Naive thymus-derived CD8-positive, alpha-beta T cell (primary cell): ENCODE data around the gene LRFN5. TPM values are rescaled to one million over a fixed set of nuclear protein-coding genes. Genes with fewer than 3 reads are reported as not detected.
A peak's percentile ranks its signal among the peaks of the same experiment; 100 is the strongest.

Experiments used
- ATAC-seq, 2 donors: fragments of 150-1000 bp; cut with Tn5 transposase in 1 of 2; sonication (Bioruptor Pico), chemical (Tn5 transposase) in 1 of 2; 1 replicate in 1 of 2; 2 replicates in 1 of 2; pipeline ENCODE4 v1.10.0; 2021; ENCODE audit warnings: mild to moderate bottlenecking in 2 of 2, moderate library complexity in 2 of 2
- POLR2A ChIA-PET: fragments of 350-600 bp; sonication (Branson Sonifier 250); formaldehyde crosslinking; loops from one replicate; lab custom pipeline; 2021; ENCODE audit warnings: antibody characterized with exemption; lab: Charles Lee
- DNase-seq, 10 donors: peaks; one replicate each; pipeline versions ENCODE4 v3.0.0 to v3.0.0-alpha.2; 2020 to 2022
- H3K27ac Mint-ChIP-seq, 10 donors: one replicate each; pipeline ENCODE4 v1.8.0; 2020 to 2022; ENCODE audit warnings: mild to moderate bottlenecking in 10 of 10, mixed read lengths in 10 of 10, moderate library complexity in 4 of 10, inconsistent platforms in 1 of 10
- H3K27me3 Mint-ChIP-seq, 5 donors: one replicate each; pipeline ENCODE4 v1.8.0; 2021 to 2022; ENCODE audit warnings: mixed read lengths in 5 of 5
- H3K36me3 Mint-ChIP-seq, 3 donors: one replicate each; pipeline ENCODE4 v1.8.0; 2020 to 2022; ENCODE audit warnings: mixed read lengths in 3 of 3, mild to moderate bottlenecking in 2 of 3, inconsistent platforms in 1 of 3
- H3K4me1 Mint-ChIP-seq, 4 donors: one replicate each; pipeline ENCODE4 v1.8.0; 2021 to 2022; ENCODE audit warnings: mixed read lengths in 4 of 4
- H3K4me3 Mint-ChIP-seq, 10 donors: one replicate each; pipeline ENCODE4 v1.8.0; 2020 to 2022; ENCODE audit warnings: mild to moderate bottlenecking in 10 of 10, mixed read lengths in 10 of 10, moderate library complexity in 6 of 10, inconsistent platforms in 1 of 10
- H3K9me3 Mint-ChIP-seq, 9 donors: one replicate each; pipeline ENCODE4 v1.8.0; 2020 to 2022; ENCODE audit warnings: mixed read lengths in 9 of 9, mild to moderate bottlenecking in 3 of 9, inconsistent platforms in 1 of 9, moderate library complexity in 1 of 9
- polyA plus RNA-seq, 3 donors: library from polyadenylated mRNA; unstranded; fragments of 300-500 nt; fragmentation: Illumina TruSeq; gene quantifications; one replicate each; pipeline ENCODE4 v1.2.3, GENCODE V29; 2021
- total RNA-seq, 8 experiments: library from RNA in 2 of 8; stranded (reverse) in 2 of 8; gene quantifications; one replicate each; pipeline ENCODE4 v1.2.3 and lab custom pipeline; 2021 to 2026

LRFN5 gene
- total and polyA plus RNA-seq, 5 experiments from 2014 or later = not detected

- ATAC-seq (no peak), DNase-seq (no peak)
- POLR2A ChIA-PET = no interaction called here
- Mint-ChIP-seq H3K27ac (peak overlapping the region in 1 of 10 donors; percentile 18), H3K4me1 (peaks cover 16 to 58% (median 44%) of the 10 kb centered on the region in 4 donors), H3K27me3 (peaks cover 48 to 86% (median 67%) of the 10 kb centered on the region in 5 donors), H3K36me3 (no peaks in the 10 kb centered on the region), H3K4me3 (peak overlapping the region; percentile 70 to 83 (median 74)), H3K9me3 (peaks cover 0 to 10% (median 0%) of the 10 kb centered on the region in 9 donors)
Observed at GRCh38 chr14:41607304-41607775, 664 bp downstream of the LRFN5 start.

- Mint-ChIP-seq H3K4me1 (peaks cover 16 to 58% (median 44%) of the 10 kb centered on the region in 4 donors), H3K4me3 (peak overlapping the region; percentile 54 to 83 (median 74)), H3K27ac (no peak overlapping the region), H3K27me3 (peaks cover 48 to 86% (median 64%) of the 10 kb centered on the region in 5 donors), H3K36me3 (no peaks in the 10 kb centered on the region), H3K9me3 (peaks cover 0 to 10% (median 0%) of the 10 kb centered on the region in 9 donors)
- DNase-seq (no peak), ATAC-seq (no peak)
- POLR2A ChIA-PET = no interaction called here
Observed at GRCh38 chr14:41607966-41608663, 1.4 kb downstream of the LRFN5 start.

- no peak for ATAC-seq
- Mint-ChIP-seq H3K4me3 (peak overlapping the region in 6 of 10 donors; percentile 70 to 83 (median 76)), H3K27me3 (peaks cover 46 to 87% (median 64%) of the 10 kb centered on the region in 5 donors), H3K36me3 (no peaks in the 10 kb centered on the region), H3K9me3 (peaks cover 0 to 10% (median 0%) of the 10 kb centered on the region in 9 donors), H3K4me1 (peaks cover 16 to 58% (median 44%) of the 10 kb centered on the region in 4 donors), H3K27ac (no peak overlapping the region)
- no peak for DNase-seq
- POLR2A ChIA-PET = no interaction called here
Observed at GRCh38 chr14:41608681-41609390, 2.2 kb downstream of the LRFN5 start.

DNA sequence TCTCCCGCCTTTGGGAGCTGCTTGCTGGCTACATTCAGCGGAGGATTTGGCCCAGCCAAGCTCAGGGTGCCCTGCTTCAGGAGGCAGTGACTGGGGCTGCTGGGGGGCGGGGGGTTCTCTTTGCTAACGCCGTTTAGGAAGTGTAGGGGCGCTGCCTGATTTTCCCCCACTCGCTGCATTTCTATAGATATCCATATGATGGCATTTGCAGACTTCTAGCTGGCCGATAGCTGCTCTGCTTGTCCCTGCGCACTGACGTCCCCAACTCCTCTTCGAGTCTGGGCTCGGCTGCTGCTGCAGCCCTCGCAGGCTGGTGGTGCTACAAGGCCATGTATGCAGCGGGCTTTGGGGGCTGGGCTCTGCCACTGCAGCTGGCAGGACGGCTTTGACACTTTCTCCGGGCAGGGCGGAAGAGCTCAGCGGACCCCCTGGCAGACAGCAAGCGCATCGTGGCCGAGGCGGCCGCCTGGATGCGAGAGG is 3.1 kb downstream of the LRFN5 start:
- Mint-ChIP-seq H3K27ac (no peak overlapping the region), H3K4me3 (peak overlapping the region in 4 of 10 donors; percentile 23 to 70 (median 36)), H3K36me3 (no peaks in the 10 kb centered on the region), H3K27me3 (peaks cover 39 to 87% (median 58%) of the 10 kb centered on the region in 5 donors), H3K9me3 (peaks cover 0 to 6% (median 0%) of the 10 kb centered on the region in 9 donors), H3K4me1 (peaks cover 15 to 50% (median 38%) of the 10 kb centered on the region in 4 donors)
- POLR2A ChIA-PET = no interaction called here
- ATAC-seq (peak in 1 of 2 donors; percentile 22), DNase-seq (no peak)

DNA sequence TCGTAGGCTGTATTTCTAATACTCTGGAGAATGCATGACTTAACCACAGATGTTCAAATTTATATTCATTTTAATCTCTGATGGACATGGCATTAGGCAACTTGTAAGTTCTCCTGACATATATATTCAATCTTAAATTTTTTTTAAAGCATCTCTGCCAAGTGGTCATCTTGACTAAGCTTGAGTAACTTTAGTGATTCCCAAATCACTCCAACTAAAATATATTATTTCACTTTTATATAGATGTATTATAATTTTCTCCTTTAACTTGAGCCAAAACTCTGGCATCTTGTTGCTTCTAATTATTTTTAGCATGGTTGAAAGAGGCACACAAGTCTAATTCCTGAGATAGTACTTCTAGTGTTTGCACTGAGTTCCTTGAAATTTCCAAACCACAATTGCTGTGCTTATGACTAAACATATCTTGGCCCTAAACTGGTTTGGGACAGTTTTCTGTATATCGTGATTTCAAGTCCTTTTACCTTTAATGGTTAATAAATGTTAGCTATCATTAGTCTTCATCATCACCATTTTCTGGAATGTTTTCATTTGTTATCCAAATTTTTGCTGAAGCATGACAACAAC is 8.4 kb downstream of the LRFN5 start:
- DNase-seq = no peak
- Mint-ChIP-seq H3K27me3 (peaks cover 14 to 37% (median 17%) of the 10 kb centered on the region in 5 donors), H3K27ac (no peak overlapping the region), H3K4me1 (peaks cover 0 to 3% (median 2%) of the 10 kb centered on the region in 4 donors), H3K9me3 (peaks cover 0 to 2% (median 0%) of the 10 kb centered on the region in 9 donors), H3K36me3 (no peaks in the 10 kb centered on the region), H3K4me3 (no peak overlapping the region)
- no peak for ATAC-seq
- POLR2A ChIA-PET = no interaction called here

- H3K4me1 Mint-ChIP-seq = no peaks in the 10 kb centered on the region
- peaks cover 0 to 4% (median 3%) of the 10 kb centered on the region in 5 donors for H3K27me3 Mint-ChIP-seq
- H3K27ac Mint-ChIP-seq = no peak overlapping the region
- POLR2A ChIA-PET = no interaction called here
- H3K36me3 Mint-ChIP-seq = no peaks in the 10 kb centered on the region
- no peak overlapping the region for H3K4me3 Mint-ChIP-seq
- ATAC-seq (no peak), DNase-seq (no peak)
- H3K9me3 Mint-ChIP-seq = peaks cover 0 to 2% (median 0%) of the 10 kb centered on the region in 9 donors
Observed at GRCh38 chr14:41623736-41624135, 17.1 kb downstream of the LRFN5 start.

DNA sequence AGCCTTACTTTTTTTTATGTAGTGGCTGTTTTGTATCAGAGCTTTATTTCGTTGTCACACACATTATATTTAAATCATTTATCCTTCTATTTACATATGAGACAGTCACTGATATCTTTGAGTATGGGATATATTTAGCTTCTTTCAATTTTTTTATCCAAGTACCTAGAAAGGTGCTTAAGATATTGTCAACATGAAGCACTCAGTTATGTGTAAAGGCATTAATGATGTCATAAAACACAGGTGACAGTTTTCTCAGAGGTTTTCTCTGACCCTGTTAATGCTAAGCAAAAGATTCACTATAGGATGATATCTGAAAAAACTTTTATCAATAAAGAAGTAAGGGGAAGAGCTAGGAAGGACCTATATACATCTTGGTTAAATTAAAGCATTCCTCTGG is 23.2 kb downstream of the LRFN5 start:
- no peak overlapping the region for H3K4me3 Mint-ChIP-seq
- ATAC-seq (no peak), DNase-seq (no peak)
- POLR2A ChIA-PET = no interaction called here
- H3K4me1 Mint-ChIP-seq = no peaks in the 10 kb centered on the region
- H3K27me3 Mint-ChIP-seq = peaks cover 2 to 17% (median 9%) of the 10 kb centered on the region in 5 donors
- peaks cover 0 to 2% (median 0%) of the 10 kb centered on the region in 9 donors for H3K9me3 Mint-ChIP-seq
- no peaks in the 10 kb centered on the region for H3K36me3 Mint-ChIP-seq
- H3K27ac Mint-ChIP-seq = no peak overlapping the region

DNA sequence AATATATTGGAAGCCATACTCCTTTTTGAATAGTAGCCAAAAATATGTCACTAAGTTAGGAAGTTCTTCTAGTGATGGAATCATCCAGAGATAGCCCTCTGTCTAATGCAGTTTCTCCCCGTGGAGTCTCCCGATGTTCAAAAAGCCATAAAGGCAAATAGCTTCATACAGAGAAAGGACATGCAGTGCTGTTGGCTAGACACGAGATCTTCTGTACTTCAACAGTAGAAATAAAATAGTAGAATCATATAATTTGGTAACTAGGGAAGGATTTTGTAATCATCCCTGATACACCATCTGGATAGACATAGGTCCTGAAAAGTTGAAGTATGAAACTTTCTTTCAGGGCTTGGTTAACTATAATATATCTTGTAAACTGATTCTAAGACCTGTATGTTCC is 27.6 kb downstream of the LRFN5 start:
- DNase-seq (no peak), ATAC-seq (no peak)
- Mint-ChIP-seq H3K27ac (no peak overlapping the region), H3K4me1 (no peaks in the 10 kb centered on the region), H3K9me3 (peaks cover 0 to 2% (median 0%) of the 10 kb centered on the region in 9 donors), H3K27me3 (peaks cover 2 to 15% (median 6%) of the 10 kb centered on the region in 5 donors), H3K36me3 (no peaks in the 10 kb centered on the region), H3K4me3 (no peak overlapping the region)
- POLR2A ChIA-PET = no interaction called here

- Mint-ChIP-seq H3K36me3 (no peaks in the 10 kb centered on the region), H3K4me3 (no peak overlapping the region), H3K27me3 (peaks cover 0 to 2% (median 0%) of the 10 kb centered on the region in 5 donors), H3K27ac (no peak overlapping the region), H3K9me3 (peaks cover 0 to 2% (median 0%) of the 10 kb centered on the region in 9 donors), H3K4me1 (no peaks in the 10 kb centered on the region)
- ATAC-seq (no peak), DNase-seq (no peak)
- POLR2A ChIA-PET = no interaction called here
Observed at GRCh38 chr14:41636492-41637392, 30.1 kb downstream of the LRFN5 start.

- ATAC-seq = no peak
- H3K36me3 Mint-ChIP-seq = no peaks in the 10 kb centered on the region
Observed at GRCh38 chr14:41641690-41642089, 35.0 kb downstream of the LRFN5 start.

DNA sequence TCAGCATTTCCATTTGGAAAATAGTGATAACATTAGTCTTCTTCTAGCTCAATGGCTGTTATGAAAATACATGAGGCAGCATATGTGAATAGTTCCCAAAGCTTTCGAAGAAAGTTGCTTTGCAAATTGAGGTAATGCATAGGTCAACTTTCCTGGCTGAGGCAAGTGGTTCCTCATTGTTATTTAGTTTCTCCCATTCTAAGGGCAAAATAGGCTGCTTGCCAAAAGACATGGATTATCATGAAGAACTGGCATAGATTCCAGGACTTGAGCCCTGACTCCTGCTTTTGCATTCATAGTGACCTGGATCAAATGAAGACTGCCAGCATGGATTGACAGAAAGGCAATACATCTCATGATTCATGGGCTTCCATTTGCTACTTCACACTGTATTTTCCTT is 35.7 kb downstream of the LRFN5 start:
- DNase-seq = no peak
- Mint-ChIP-seq H3K4me1 (no peaks in the 10 kb centered on the region), H3K4me3 (no peak overlapping the region), H3K9me3 (peaks cover 0 to 4% (median 0%) of the 10 kb centered on the region in 9 donors), H3K36me3 (no peaks in the 10 kb centered on the region), H3K27me3 (peaks cover 0 to 4% (median 0%) of the 10 kb centered on the region in 5 donors), H3K27ac (no peak overlapping the region)
- POLR2A ChIA-PET = no interaction called here
- no peak for ATAC-seq

More at GRCh38 chr14:41641690-41642089, 35.0 kb downstream of the LRFN5 start:
- H3K9me3 Mint-ChIP-seq = peaks cover 0 to 2% (median 0%) of the 10 kb centered on the region in 9 donors
- H3K27me3 Mint-ChIP-seq = peaks cover 0 to 4% (median 0%) of the 10 kb centered on the region in 5 donors
- H3K4me1 Mint-ChIP-seq = no peaks in the 10 kb centered on the region
- no peak for DNase-seq
- no peak overlapping the region for H3K27ac Mint-ChIP-seq
- H3K4me3 Mint-ChIP-seq = no peak overlapping the region
- POLR2A ChIA-PET = no interaction called here

GRCh38 chr14:41642789-41643188 is 36.1 kb downstream of the LRFN5 start:
- DNase-seq (no peak), ATAC-seq (no peak)
- H3K36me3 Mint-ChIP-seq = no peaks in the 10 kb centered on the region
- no peak overlapping the region for H3K4me3 Mint-ChIP-seq
- POLR2A ChIA-PET = no interaction called here
- peaks cover 0 to 4% (median 0%) of the 10 kb centered on the region in 9 donors for H3K9me3 Mint-ChIP-seq
- peaks cover 0 to 4% (median 0%) of the 10 kb centered on the region in 5 donors for H3K27me3 Mint-ChIP-seq
- H3K27ac Mint-ChIP-seq = no peak overlapping the region
- no peaks in the 10 kb centered on the region for H3K4me1 Mint-ChIP-seq
